Body of pancreas (tissue), 4 donors: Measurements from ENCODE around the gene SENP7. TPM values are rescaled to one million over a fixed set of nuclear protein-coding genes. Genes with fewer than 3 reads are reported as not detected.
"Not testable (repeated sequence)": the region's sequence is repeated elsewhere in the genome, so short reads cannot be mapped to it uniquely, and the experiment has no call there.

ENCODE experiments used
- ATAC-seq: fragments of 150-250 bp; one replicate; pipeline ENCODE4 v1.9.1; 2016
- DNase-seq, 4 donors: peaks; one replicate each; pipeline ENCODE4 v3.0.0-alpha.2; 2019
- H3K27ac ChIP-seq, 4 donors: fragments of 200-600 bp; sonication (generic); 1 replicate in 3 of 4; 2 replicates in 1 of 4; pipeline versions ENCODE4 v1.5.1 to v1.6.1; 2016 to 2019; ENCODE audit warnings: mild to moderate bottlenecking in 1 of 4, mixed read lengths in 1 of 4, moderate library complexity in 1 of 4
- H3K27me3 ChIP-seq, 2 donors: fragments of 200-600 bp; sonication (generic); one replicate each; pipeline ENCODE4 v1.6.0; 2016; ENCODE audit warnings: mild to moderate bottlenecking in 1 of 2
- H3K36me3 ChIP-seq, 2 donors: fragments of 200-600 bp; sonication (generic); replicated peaks in 1 of 2; 2 replicates each; pipeline ENCODE4 v1.5.1; 2016; ENCODE audit warnings: low read depth in 2 of 2; ENCODE audit not compliant: insufficient read depth in 1 of 2
- H3K4me1 ChIP-seq: fragments of 200-600 bp; sonication (generic); one replicate; pipeline ENCODE4 v1.6.0; 2016
- H3K4me3 ChIP-seq, 2 donors: fragments of 200-600 bp; sonication (generic); 1 replicate in 1 of 2; 2 replicates in 1 of 2; pipeline ENCODE4 v1.5.1; 2016 to 2019
- H3K9me3 ChIP-seq, 3 donors: fragments of 200-600 bp; sonication (generic); 1 replicate in 2 of 3; 2 replicates in 1 of 3; pipeline ENCODE4 v1.5.1; 2016
- CTCF ChIP-seq, 7 experiments: fragments of 450-650 bp in 4 of 7; fragments of 200-600 bp in 3 of 7; sonication (generic) in 3 of 7; IDR thresholded peaks; one replicate each; pipeline ENCODE4 v1.5.1; 2016 to 2019; ENCODE audit warnings: antibody characterized with exemption in 7 of 7
- POLR2A ChIP-seq, 3 donors: fragments of 450-650 bp; IDR thresholded peaks; one replicate each; pipeline ENCODE4 v1.6.1; 2016; ENCODE audit warnings: antibody characterized with exemption in 3 of 3, mild to moderate bottlenecking in 2 of 3
- WGBS, 2 donors: methylation state at CpG; one replicate each; pipeline ENCODE4 v1.1.5; 2017; 5-methylcytosine and 5-hydroxymethylcytosine counted together
- intact Hi-C: fragments of 100-400 bp; cut with DNase I; formaldehyde crosslinking; loops from one replicate; pipeline ENCODE4 v1.15.1; 2023
- total RNA-seq, 2 donors: library from RNA; depleted of rRNA; stranded (reverse); fragments of >200 nt; gene quantifications; one replicate each; pipeline ENCODE4 v1.1.0, GENCODE V29; 2016

Gene SENP7
- total RNA-seq, 2 donors from 2014 or later = 23.1 to 23.4 TPM

GRCh38 chr3:101478980-101479379, 34.0 kb downstream of the SENP7 start:
- TF ChIP-seq POLR2A (IDR thresholded peaks at IDR 0.05) = no peak
- Histone ChIP-seq H3K4me1 (no peaks in the 10 kb centered on the region), H3K9me3 (no peaks in the 10 kb centered on the region), H3K27ac (no peak overlapping the region), H3K27me3 (no peaks in the 10 kb centered on the region), H3K36me3 (no peaks in the 10 kb centered on the region), H3K4me3 (no peak overlapping the region)
- intact Hi-C loops = no loop called here
- ATAC-seq (no peak), DNase-seq (no peak)
- 71 to 89% methylated on average over 3 of the region's 3 CpGs for WGBS, 2 donors

GRCh38 chr3:101474841-101475552, 38.0 kb downstream of the SENP7 start:
- H3K27ac ChIP-seq, H3K4me3 ChIP-seq, H3K4me1 ChIP-seq, H3K9me3 ChIP-seq, intact Hi-C loops, H3K36me3 ChIP-seq, ATAC-seq, H3K27me3 ChIP-seq, DNase-seq: not testable (repeated sequence)
- WGBS, 2 donors = 93 to 94% methylated on average over 2 of the region's 2 CpGs

- H3K36me3 ChIP-seq, H3K27ac ChIP-seq, H3K4me1 ChIP-seq, H3K9me3 ChIP-seq, H3K4me3 ChIP-seq, intact Hi-C loops, ATAC-seq, H3K27me3 ChIP-seq, DNase-seq: not testable (repeated sequence)
- 89 to 96% methylated on average over 4 of the region's 4 CpGs for WGBS, 2 donors
Measured at GRCh38 chr3:101468676-101469075, 44.3 kb downstream of the SENP7 start.

GRCh38 chr3:101467310-101467663, 45.7 kb downstream of the SENP7 start:
- not testable (repeated sequence) for H3K4me3 ChIP-seq, H3K27ac ChIP-seq
- 58% methylated on average over 3 of the region's 3 CpGs; no CpG with 5 or more reads in 1 of the 2 donors for WGBS, 2 donors

GRCh38 chr3:101466465-101467309, 46.3 kb downstream of the SENP7 start:
- DNase-seq (peak in 3 of 4 donors; percentile 15 to 76 (median 23)), ATAC-seq (no peak)
- Histone ChIP-seq H3K4me3 (no peak overlapping the region), H3K36me3 (no peaks in the 10 kb centered on the region), H3K27ac (no peak overlapping the region), H3K9me3 (no peaks in the 10 kb centered on the region), H3K4me1 (no peaks in the 10 kb centered on the region), H3K27me3 (no peaks in the 10 kb centered on the region)
- intact Hi-C loops = no loop called here
- WGBS, 2 donors = 53 to 66% methylated on average over 12 to 17 of the region's 17 CpGs
- TF ChIP-seq CTCF (IDR thresholded peaks at IDR 0.05) (no peak), POLR2A (IDR thresholded peaks at IDR 0.05) (no peak)

More at GRCh38 chr3:101467310-101467663, 45.7 kb downstream of the SENP7 start:
- H3K27me3 ChIP-seq, H3K4me1 ChIP-seq, H3K36me3 ChIP-seq, H3K9me3 ChIP-seq, ATAC-seq, DNase-seq, intact Hi-C loops: not testable (repeated sequence)

GRCh38 chr3:101464235-101464634, 48.8 kb downstream of the SENP7 start:
- intact Hi-C loops = no loop called here
- ATAC-seq (no peak), DNase-seq (no peak)
- H3K4me1 ChIP-seq = no peaks in the 10 kb centered on the region
- H3K27me3 ChIP-seq = no peaks in the 10 kb centered on the region
- H3K36me3 ChIP-seq = no peaks in the 10 kb centered on the region
- H3K27ac ChIP-seq = no peak overlapping the region
- H3K4me3 ChIP-seq = no peak overlapping the region
- H3K9me3 ChIP-seq = no peaks in the 10 kb centered on the region
- TF ChIP-seq POLR2A (IDR thresholded peaks at IDR 0.05) = no peak
- TF ChIP-seq CTCF (IDR thresholded peaks at IDR 0.05) = no peak
- 91 to 93% methylated on average over 2 of the region's 2 CpGs for WGBS, 2 donors
